GM19397 (cell line): ENCODE data around the gene SETD2.
A peak's percentile ranks its signal among the peaks of the same experiment; 100 is the strongest.

Source experiments
- ATAC-seq: cut with Tn5 transposase; IDR thresholded peaks from one replicate; pipeline ENCODE4 v1.9.1; 2021; ENCODE audit warnings: mild to moderate bottlenecking, moderate library complexity; ENCODE audit not compliant: unreplicated experiment

Gene SETD2

GRCh38 chr3:46987743-46988401 lies 176.0 kb downstream of the SETD2 start:
- ATAC-seq: peak; percentile 62

- peak; percentile 3 for ATAC-seq
These were observed 176.6 kb downstream of the SETD2 start for GRCh38 chr3:46987319-46987742.

GRCh38 chr3:46986782-46987310 lies 177.1 kb downstream of the SETD2 start:
- no peak for ATAC-seq

- ATAC-seq: no peak
These were observed 177.7 kb downstream of the SETD2 start for GRCh38 chr3:46986055-46986730.

- ATAC-seq: no peak
These were observed 178.3 kb downstream of the SETD2 start for GRCh38 chr3:46985588-46985987.

- no peak for ATAC-seq
These were observed 179.1 kb downstream of the SETD2 start for GRCh38 chr3:46984591-46985459.

- no peak for ATAC-seq
These were observed 181.4 kb downstream of the SETD2 start for GRCh38 chr3:46982546-46982945.

GRCh38 chr3:46981932-46982471 lies 181.9 kb downstream of the SETD2 start:
- no peak for ATAC-seq

- peak; percentile 11 for ATAC-seq
These were observed 183.9 kb downstream of the SETD2 start for GRCh38 chr3:46979958-46980497.

- peak; percentile 69 for ATAC-seq
These were observed 184.6 kb downstream of the SETD2 start, which contains the start of gene NBEAL2 for GRCh38 chr3:46978985-46979944. Gene NBEAL2, plus strand, starts transcription at chr3:46979666. Its CDS starts 196 bp downstream, at chr3:46979862.

GRCh38 chr3:46978381-46978780 lies 185.5 kb downstream of the SETD2 start:
- no peak for ATAC-seq

- no peak for ATAC-seq
These were observed 186.1 kb downstream of the SETD2 start for GRCh38 chr3:46977811-46978195.

- ATAC-seq: peak; percentile 54
These were observed 187.4 kb downstream of the SETD2 start, which contains the start of gene CCDC12 for GRCh38 chr3:46976326-46977190. Gene CCDC12, minus strand, starts transcription at chr3:46976745. Its CDS starts 13 bp downstream, at chr3:46976732.

- ATAC-seq: no peak
These were observed 189.3 kb downstream of the SETD2 start for GRCh38 chr3:46974421-46975171.

GRCh38 chr3:46972396-46972795 lies 191.5 kb downstream of the SETD2 start:
- no peak for ATAC-seq

GRCh38 chr3:46971742-46972141 lies 192.2 kb downstream of the SETD2 start:
- ATAC-seq: no peak

- no peak for ATAC-seq
These were observed 192.8 kb downstream of the SETD2 start for GRCh38 chr3:46971151-46971550.
